ENCODE data around the gene PPP1R9A.

The PPP1R9A gene

GRCh38 chr7:94909179-94909466, 1.7 kb downstream of the PPP1R9A start:
- no peak for DNase-seq (ENCODE audit: low spot score)

- DNase-seq (ENCODE audit: low spot score) = no peak
Observed at GRCh38 chr7:94912085-94912484, 4.7 kb downstream of the PPP1R9A start.

- DNase-seq (ENCODE audit: low spot score) = no peak
Observed at GRCh38 chr7:94913391-94913790, 6.0 kb downstream of the PPP1R9A start.

- DNase-seq (ENCODE audit: low spot score) = no peak
Observed at GRCh38 chr7:94921911-94922310, 14.5 kb downstream of the PPP1R9A start.

- no peak for DNase-seq (ENCODE audit: low spot score)
Observed at GRCh38 chr7:94922457-94922856, 15.1 kb downstream of the PPP1R9A start.

GRCh38 chr7:94923412-94923811, 16.0 kb downstream of the PPP1R9A start:
- no peak for DNase-seq (ENCODE audit: low spot score)

- DNase-seq (ENCODE audit: low spot score) = no peak
Observed at GRCh38 chr7:94928168-94928707, 20.8 kb downstream of the PPP1R9A start.

GRCh38 chr7:94933256-94933990, 26.0 kb downstream of the PPP1R9A start:
- no peak for DNase-seq (ENCODE audit: low spot score)

- DNase-seq (ENCODE audit: low spot score) = no peak
Observed at GRCh38 chr7:94939395-94939794, 32.0 kb downstream of the PPP1R9A start.

- DNase-seq (ENCODE audit: low spot score) = no peak
Observed at GRCh38 chr7:94940241-94940640, 32.8 kb downstream of the PPP1R9A start.

- no peak for DNase-seq (ENCODE audit: low spot score)
Observed at GRCh38 chr7:94941844-94942632, 34.6 kb downstream of the PPP1R9A start.

GRCh38 chr7:94943134-94943533, 35.7 kb downstream of the PPP1R9A start:
- DNase-seq (ENCODE audit: low spot score) = no peak

- DNase-seq (ENCODE audit: low spot score) = no peak
Observed at GRCh38 chr7:94949532-94949931, 42.1 kb downstream of the PPP1R9A start.

GRCh38 chr7:94955807-94956206, 48.4 kb downstream of the PPP1R9A start:
- no peak for DNase-seq (ENCODE audit: low spot score)

- DNase-seq (ENCODE audit: low spot score) = no peak
Observed at GRCh38 chr7:94957061-94957460, 49.7 kb downstream of the PPP1R9A start.

- no peak for DNase-seq (ENCODE audit: low spot score)
Observed at GRCh38 chr7:94962661-94963060, 55.3 kb downstream of the PPP1R9A start.

GRCh38 chr7:94969434-94970084, 62.2 kb downstream of the PPP1R9A start:
- no peak for DNase-seq (ENCODE audit: low spot score)

GRCh38 chr7:94970085-94970576, 62.7 kb downstream of the PPP1R9A start:
- DNase-seq (ENCODE audit: low spot score) = no peak

GRCh38 chr7:94971051-94971867, 63.9 kb downstream of the PPP1R9A start:
- DNase-seq (ENCODE audit: low spot score) = no peak

GRCh38 chr7:94972296-94972695, 64.9 kb downstream of the PPP1R9A start:
- no peak for DNase-seq (ENCODE audit: low spot score)

GRCh38 chr7:94973844-94974243, 66.5 kb downstream of the PPP1R9A start:
- DNase-seq (ENCODE audit: low spot score) = no peak

GRCh38 chr7:94974423-94974822, 67.0 kb downstream of the PPP1R9A start:
- DNase-seq (ENCODE audit: low spot score) = no peak
